HG02884 (cell line): Measurements from ENCODE around the gene UGT1A5.

Experiments used
- ATAC-seq: cut with Tn5 transposase; IDR thresholded peaks from one replicate; pipeline ENCODE4 v1.9.1; 2021; ENCODE audit warnings: mild to moderate bottlenecking, moderate library complexity; ENCODE audit not compliant: unreplicated experiment

Gene UGT1A5

GRCh38 chr2:233775414-233775813 is 62.7 kb downstream of the UGT1A5 start:
- ATAC-seq, result no peak

GRCh38 chr2:233778030-233778429 is 65.3 kb downstream of the UGT1A5 start, which contains the start of gene MROH2A:
Gene MROH2A (plus strand): TSS chr2:233778330. CDS start chr2:233779359, 1,029 bp downstream.
- no peak for ATAC-seq

- no peak for ATAC-seq
Measured at GRCh38 chr2:233779722-233780121, 67.0 kb downstream of the UGT1A5 start.

- no peak for ATAC-seq
Measured at GRCh38 chr2:233780771-233781170, 68.1 kb downstream of the UGT1A5 start.

GRCh38 chr2:233789554-233789953 is 76.8 kb downstream of the UGT1A5 start:
- no peak for ATAC-seq

- no peak for ATAC-seq
Measured at GRCh38 chr2:233791151-233791882, 78.6 kb downstream of the UGT1A5 start.

GRCh38 chr2:233791883-233792329 is 79.2 kb downstream of the UGT1A5 start:
- ATAC-seq, result no peak

GRCh38 chr2:233792720-233793119 is 80.0 kb downstream of the UGT1A5 start:
- no peak for ATAC-seq

- ATAC-seq, result no peak
Measured at GRCh38 chr2:233793465-233794127, 80.9 kb downstream of the UGT1A5 start.

- ATAC-seq, result no peak
Measured at GRCh38 chr2:233794128-233794658, 81.5 kb downstream of the UGT1A5 start.

GRCh38 chr2:233795735-233796171 is 83.0 kb downstream of the UGT1A5 start:
- ATAC-seq, result no peak

GRCh38 chr2:233796254-233796653 is 83.5 kb downstream of the UGT1A5 start:
- ATAC-seq, result no peak

GRCh38 chr2:233798335-233799086 is 85.8 kb downstream of the UGT1A5 start:
- no peak for ATAC-seq

- no peak for ATAC-seq
Measured at GRCh38 chr2:233799087-233799665, 86.5 kb downstream of the UGT1A5 start.

GRCh38 chr2:233799716-233800115 is 87.0 kb downstream of the UGT1A5 start:
- no peak for ATAC-seq

GRCh38 chr2:233800208-233800607 is 87.5 kb downstream of the UGT1A5 start:
- ATAC-seq, result no peak

- ATAC-seq, result no peak
Measured at GRCh38 chr2:233801357-233802131, 88.8 kb downstream of the UGT1A5 start.

GRCh38 chr2:233802132-233802815 is 89.6 kb downstream of the UGT1A5 start:
- no peak for ATAC-seq

- ATAC-seq, result no peak
Measured at GRCh38 chr2:233803292-233803911, 90.7 kb downstream of the UGT1A5 start.
